Endothelial cell of umbilical vein (primary cell): ENCODE data around the gene ZBTB7B. TPM values are rescaled to one million over a fixed set of nuclear protein-coding genes. Genes with fewer than 3 reads are reported as not detected.
A peak's percentile ranks its signal among the peaks of the same experiment; 100 is the strongest.

Experiments
- BruUV-seq: library from RNA; stranded (reverse); fragments of 400-500 nt; replicated peaks from 2 replicates; lab custom pipeline; 2021; lab: Mats Ljungman, UMichigan
- CTCF ChIA-PET: fragments of 300-600, 350-600 bp; sonication (Branson Sonifier 250); formaldehyde crosslinking; loops from one replicate; lab custom pipeline; 2021; ENCODE audit warnings: antibody characterized with exemption, inconsistent platforms; lab: Charles Lee
- POLR2A ChIA-PET: fragments of 300-600, 350-600 bp; sonication (Branson Sonifier 250); formaldehyde crosslinking; loops from one replicate; lab custom pipeline; 2021; ENCODE audit warnings: antibody characterized with exemption, inconsistent platforms; lab: Charles Lee
- DNase-seq: peaks from one replicate; pipeline ENCODE4 v3.0.0-alpha.2; 2011; ENCODE audit warnings: low read depth, low spot score
- FAIRE-seq: peaks from 2 replicates; lab custom pipeline; 2011; peaks lifted over from hg19 to GRCh38; lab: Jason Lieb, UNC
- H2AFZ ChIP-seq: 2 replicates; pipeline ENCODE4 v1.6.0; 2012; ENCODE audit warnings: low read depth, low read length, control low read depth, inconsistent platforms
- H3K27ac ChIP-seq: 2 replicates; pipeline ENCODE4 v1.5.1; 2011; ENCODE audit warnings: low read depth, mild to moderate bottlenecking, control low read depth, low read length, moderate library complexity; ENCODE audit not compliant: insufficient read depth
- H3K27me3 ChIP-seq, 2 experiments: 2 replicates each; pipeline versions ENCODE4 v1.6.0 to v1.6.1; 2011; ENCODE audit warnings: low read length in 2 of 2, mixed read lengths in 1 of 2; ENCODE audit not compliant: control insufficient read depth in 2 of 2, insufficient read depth in 2 of 2
- H3K36me3 ChIP-seq, 2 experiments: 2 replicates in 1 of 2; 3 replicates in 1 of 2; pipeline ENCODE4 v1.5.1; 2011; ENCODE audit warnings: low read length in 2 of 2, mild to moderate bottlenecking in 1 of 2, moderate library complexity in 1 of 2; ENCODE audit not compliant: control insufficient read depth in 2 of 2, insufficient read depth in 2 of 2; ENCODE audit errors: extremely low read depth in 1 of 2
- H3K4me1 ChIP-seq: 3 replicates; pipeline ENCODE4 v1.5.1; 2011; ENCODE audit warnings: mild to moderate bottlenecking, low read length; ENCODE audit not compliant: control insufficient read depth, insufficient read depth; ENCODE audit errors: extremely low read depth
- H3K4me2 ChIP-seq: 2 replicates; pipeline ENCODE4 v1.6.1; 2011; ENCODE audit warnings: low read length, control low read depth, mixed read lengths; ENCODE audit not compliant: insufficient read depth
- H3K4me3 ChIP-seq, 3 experiments: fragments of 200-600 bp in 1 of 3; sonication (generic), shearing (Covaris generic) in 1 of 3; replicated peaks in 1 of 3; 2 replicates each; pipeline ENCODE4 v1.5.1; 2011 to 2016; ENCODE audit warnings: control low read depth in 3 of 3, low read length in 3 of 3, mild to moderate bottlenecking in 2 of 3, inconsistent platforms in 1 of 3, low read depth in 1 of 3, moderate library complexity in 1 of 3; ENCODE audit not compliant: insufficient read depth in 1 of 3
- H3K79me2 ChIP-seq: 2 replicates; pipeline ENCODE4 v1.6.0; 2012; ENCODE audit warnings: low read length, inconsistent platforms; ENCODE audit not compliant: control insufficient read depth, insufficient read depth
- H3K9ac ChIP-seq: replicated peaks from 2 replicates; pipeline ENCODE3; 2011; ENCODE audit warnings: low read length, control low read depth; ENCODE audit not compliant: insufficient read depth; ENCODE audit errors: extremely low read depth
- H3K9me1 ChIP-seq: replicated peaks from 3 replicates; pipeline ENCODE4 v1.6.0; 2011; ENCODE audit warnings: mild to moderate bottlenecking, low read length; ENCODE audit not compliant: control insufficient read depth, insufficient read depth; ENCODE audit errors: extremely low read depth
- H3K9me3 ChIP-seq: replicated peaks from 2 replicates; pipeline ENCODE4 v1.5.1; 2012; ENCODE audit warnings: low read length, inconsistent platforms; ENCODE audit not compliant: control insufficient read depth, insufficient read depth
- H4K20me1 ChIP-seq: replicated peaks from 2 replicates; pipeline ENCODE3; 2011; ENCODE audit warnings: mild to moderate bottlenecking, low read length; ENCODE audit not compliant: control insufficient read depth, insufficient read depth; ENCODE audit errors: extremely low read depth
- EZH2 ChIP-seq: IDR thresholded peaks from 2 replicates; pipeline ENCODE4 v1.6.1; 2012; ENCODE audit warnings: borderline replicate concordance, low read depth, mild to moderate bottlenecking, moderate library complexity, low read length, inconsistent platforms; ENCODE audit not compliant: severe bottlenecking
- JUN ChIP-seq: IDR thresholded peaks from 2 replicates; pipeline ENCODE4 v1.6.1; 2011; ENCODE audit warnings: borderline replicate concordance, low read depth; ENCODE audit not compliant: insufficient read length, insufficient read depth
- POLR2AphosphoS5 ChIP-seq: IDR thresholded peaks from 2 replicates; pipeline ENCODE4 v1.6.1; 2012; ENCODE audit warnings: low read depth, mild to moderate bottlenecking, control low read depth, low read length, moderate library complexity; ENCODE audit not compliant: insufficient read depth
- dilution Hi-C: fragments of 300-500 bp; cut with MboI; formaldehyde crosslinking; loops from one replicate; pipeline ENCODE4 v1.15.0; 2019; ENCODE audit warnings: low sequenced_read_pairs; ENCODE audit not compliant: extremely low pct_ligation_motif_present
- intact Hi-C: fragments of 100-400 bp; cut with micrococcal nuclease; formaldehyde crosslinking; loops from one replicate; pipeline ENCODE4 v1.10.0; 2022
- polyA plus RNA-seq, 4 experiments: library from polyadenylated mRNA; depleted of rRNA in 3 of 4; stranded (reverse) in 3 of 4; unstranded in 1 of 4; fragments of >200 nt; gene quantifications; 2 replicates each; pipeline versions ENCODE4 v1.2.1 to v1.2.3, GENCODE V29; 2011 to 2012; ENCODE audit warnings: missing spikeins in 1 of 4
- total RNA-seq: library from RNA; stranded (reverse); gene quantifications from 2 replicates; pipeline ENCODE4 v1.2.3, GENCODE V29; 2021
- TF ChIP-seq, protein P1 (sequence below), 2 donors: IDR thresholded peaks; 1 replicate in 1 of 2; 2 replicates in 1 of 2; pipeline ENCODE4 v1.5.1; 2011; ENCODE audit warnings: low read length in 2 of 2, mild to moderate bottlenecking in 2 of 2, moderate library complexity in 2 of 2, control low read depth in 1 of 2, inconsistent platforms in 1 of 2, low read depth in 1 of 2; ENCODE audit not compliant: insufficient read depth in 1 of 2; ENCODE audit errors: extremely low read depth in 1 of 2
- TF ChIP-seq, protein P2 (sequence below): IDR thresholded peaks from 2 replicates; pipeline ENCODE4 v1.6.1; 2011; ENCODE audit not compliant: insufficient read depth, insufficient read length

Gene ZBTB7B
- total and polyA plus RNA-seq, 2 donors (not counting 3 experiments of a cell fraction or from before 2014, with no cell fraction given): 20.0 to 26.2 TPM

DNA sequence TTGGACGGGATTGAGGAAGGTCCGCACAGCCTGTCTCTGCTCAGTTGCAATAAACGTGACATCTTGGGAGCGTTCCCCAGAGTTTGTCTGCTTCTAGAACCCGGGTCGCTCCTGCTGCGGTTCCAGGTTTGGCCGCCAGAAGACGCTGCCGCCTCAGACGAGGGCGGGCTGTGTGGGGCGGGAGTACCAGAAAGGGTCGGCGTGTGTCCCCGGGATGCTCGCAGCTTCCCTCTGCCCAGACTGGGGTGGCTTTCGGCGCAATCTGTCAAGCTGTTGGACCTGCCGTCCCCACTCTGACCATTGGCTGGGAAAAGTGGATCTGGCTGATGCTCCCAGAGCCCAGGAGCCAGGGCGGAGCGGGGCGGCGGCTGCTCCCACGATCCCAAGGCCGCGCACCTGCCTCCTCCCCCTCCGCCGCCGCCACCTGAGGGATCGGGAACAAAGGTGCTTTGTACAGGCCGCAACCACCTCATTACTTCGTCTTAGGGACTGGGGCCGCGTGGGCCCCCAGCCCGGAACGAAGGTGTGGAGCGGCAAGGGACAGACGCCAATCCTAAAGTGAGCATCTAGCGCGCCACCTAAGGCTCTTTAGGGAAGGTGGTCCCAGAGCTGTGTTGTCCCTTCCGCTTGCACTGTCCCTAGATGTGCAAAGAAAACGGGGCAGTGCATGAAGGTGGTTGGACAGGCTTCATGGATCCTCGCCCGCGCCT lies 60.3 kb downstream of the ZBTB7B start:
- no peak for DNase-seq
- Histone ChIP-seq H3K9me1 (no peaks in the 10 kb centered on the region), H3K4me1 (peaks cover 10% of the 10 kb centered on the region), H4K20me1 (no peaks in the 10 kb centered on the region), H2AFZ (no peak overlapping the region), H3K9me3 (no peaks in the 10 kb centered on the region), H3K4me3 (no peak overlapping the region), H3K27me3 (no peaks in the 10 kb centered on the region), H3K4me2 (no peak overlapping the region), H3K27ac (no peak overlapping the region), H3K9ac (no peak overlapping the region), H3K36me3 (peaks cover 4 to 21% of the 10 kb centered on the region in 2 experiments), H3K79me2 (peaks cover 5% of the 10 kb centered on the region)
- CTCF ChIA-PET: interaction anchor here (0.8 to 6.7 kb wide), 8 partner anchors 8 to 105 kb away, joined by 3 to 49 read pairs (median 6); partner anchors contain the start of genes ADAM15 and LENEP
- intact Hi-C loops (loop anchor here (1.0 kb wide), 2 partner anchors 21 to 126 kb away; no protein-coding TSS in a partner anchor), dilution Hi-C loops (no loop called here)
- no TSS peak for BruUV-seq
- TF ChIP-seq, protein P1, sequence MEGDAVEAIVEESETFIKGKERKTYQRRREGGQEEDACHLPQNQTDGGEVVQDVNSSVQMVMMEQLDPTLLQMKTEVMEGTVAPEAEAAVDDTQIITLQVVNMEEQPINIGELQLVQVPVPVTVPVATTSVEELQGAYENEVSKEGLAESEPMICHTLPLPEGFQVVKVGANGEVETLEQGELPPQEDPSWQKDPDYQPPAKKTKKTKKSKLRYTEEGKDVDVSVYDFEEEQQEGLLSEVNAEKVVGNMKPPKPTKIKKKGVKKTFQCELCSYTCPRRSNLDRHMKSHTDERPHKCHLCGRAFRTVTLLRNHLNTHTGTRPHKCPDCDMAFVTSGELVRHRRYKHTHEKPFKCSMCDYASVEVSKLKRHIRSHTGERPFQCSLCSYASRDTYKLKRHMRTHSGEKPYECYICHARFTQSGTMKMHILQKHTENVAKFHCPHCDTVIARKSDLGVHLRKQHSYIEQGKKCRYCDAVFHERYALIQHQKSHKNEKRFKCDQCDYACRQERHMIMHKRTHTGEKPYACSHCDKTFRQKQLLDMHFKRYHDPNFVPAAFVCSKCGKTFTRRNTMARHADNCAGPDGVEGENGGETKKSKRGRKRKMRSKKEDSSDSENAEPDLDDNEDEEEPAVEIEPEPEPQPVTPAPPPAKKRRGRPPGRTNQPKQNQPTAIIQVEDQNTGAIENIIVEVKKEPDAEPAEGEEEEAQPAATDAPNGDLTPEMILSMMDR (IDR thresholded peaks at IDR 0.05; ENCODE audit: extremely low read depth in 1 of 2, insufficient read depth in 1 of 2, low read depth in 1 of 2, low read length in 2 of 2): peak; percentile 7 to 38
- TF ChIP-seq EZH2 (no peak), POLR2AphosphoS5 (no peak), JUN (no peak)
- TF ChIP-seq, protein P2, sequence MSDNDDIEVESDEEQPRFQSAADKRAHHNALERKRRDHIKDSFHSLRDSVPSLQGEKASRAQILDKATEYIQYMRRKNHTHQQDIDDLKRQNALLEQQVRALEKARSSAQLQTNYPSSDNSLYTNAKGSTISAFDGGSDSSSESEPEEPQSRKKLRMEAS: no peak
- POLR2A ChIA-PET: no interaction called here
- FAIRE-seq: no peak
